ENCODE results near the gene C1QTNF12. TPM values are rescaled to one million over a fixed set of nuclear protein-coding genes. Genes with fewer than 3 reads are reported as not detected.

Gene C1QTNF12
- total RNA-seq, 4 donors from 2014 or later = 4.3 to 23.5 (median 7.1) TPM

GRCh38 chr1:1236945-1237873, 9.3 kb downstream of the C1QTNF12 start:
- Histone ChIP-seq H3K4me1 (peaks cover 54% of the 10 kb centered on the region), H3K36me3 (no peaks in the 10 kb centered on the region), H3K27ac (no peak overlapping the region), H3K27me3 (peaks cover 8% of the 10 kb centered on the region), H3K9me3 (no peaks in the 10 kb centered on the region), H3K4me3 (no peak overlapping the region)
- TF ChIP-seq CTCF (IDR thresholded peaks at IDR 0.05) (no peak), EP300 (IDR thresholded peaks at IDR 0.05) (no peak)
- WGBS = 47% methylated on average over 8 of the region's 34 CpGs
- no peak for DNase-seq (ENCODE audit: low spot score in 2 of 2)

- no peaks in the 10 kb centered on the region for H3K36me3 ChIP-seq
- TF ChIP-seq CTCF (IDR thresholded peaks at IDR 0.05) = no peak
- TF ChIP-seq POLR2A (IDR thresholded peaks at IDR 0.05) = no peak
- TF ChIP-seq EP300 (IDR thresholded peaks at IDR 0.05) = no peak
- no peak for TF ChIP-seq POLR2AphosphoS5 (IDR thresholded peaks at IDR 0.05)
- peaks cover 54% of the 10 kb centered on the region for H3K4me1 ChIP-seq
- no peak overlapping the region for H3K27ac ChIP-seq
- H3K27me3 ChIP-seq = peaks cover 8% of the 10 kb centered on the region
- H3K9me3 ChIP-seq = no peaks in the 10 kb centered on the region
- DNase-seq (ENCODE audit: low spot score in 2 of 2) = no peak
- H3K4me3 ChIP-seq = no peak overlapping the region
- WGBS = 90% methylated on average over 6 of the region's 22 CpGs
Measured at GRCh38 chr1:1236176-1236763, 10.3 kb downstream of the C1QTNF12 start.

- H3K4me3 ChIP-seq = no peak overlapping the region
- no peaks in the 10 kb centered on the region for H3K9me3 ChIP-seq
- TF ChIP-seq EP300 (IDR thresholded peaks at IDR 0.05) (no peak), POLR2AphosphoS5 (IDR thresholded peaks at IDR 0.05) (no peak), CTCF (IDR thresholded peaks at IDR 0.05) (no peak), POLR2A (IDR thresholded peaks at IDR 0.05) (no peak)
- H3K36me3 ChIP-seq = no peaks in the 10 kb centered on the region
- WGBS = 85% methylated on average over 23 of the region's 27 CpGs
- H3K27ac ChIP-seq = no peak overlapping the region
- H3K27me3 ChIP-seq = peaks cover 8% of the 10 kb centered on the region
- DNase-seq (ENCODE audit: low spot score in 2 of 2) = no peak
- peaks cover 58% of the 10 kb centered on the region for H3K4me1 ChIP-seq
Measured at GRCh38 chr1:1235016-1235744, 11.3 kb downstream of the C1QTNF12 start.

GRCh38 chr1:1234180-1234808, 12.2 kb downstream of the C1QTNF12 start:
- H3K27me3 ChIP-seq = peaks cover 4% of the 10 kb centered on the region
- no peaks in the 10 kb centered on the region for H3K36me3 ChIP-seq
- no peaks in the 10 kb centered on the region for H3K9me3 ChIP-seq
- DNase-seq (ENCODE audit: low spot score in 2 of 2) = no peak
- 92% methylated on average over 28 of the region's 28 CpGs for WGBS
- no peak overlapping the region for H3K4me3 ChIP-seq
- TF ChIP-seq EP300 (IDR thresholded peaks at IDR 0.05) (no peak), POLR2AphosphoS5 (IDR thresholded peaks at IDR 0.05) (no peak), POLR2A (IDR thresholded peaks at IDR 0.05) (no peak), CTCF (IDR thresholded peaks at IDR 0.05) (no peak)
- peaks cover 58% of the 10 kb centered on the region for H3K4me1 ChIP-seq
- H3K27ac ChIP-seq = no peak overlapping the region

Measured in suprapubic skin (tissue), 4 donors.